GM12878 (cell line): Measurements from ENCODE around the gene TOMM34. TPM values are rescaled to one million over a fixed set of nuclear protein-coding genes. Genes with fewer than 3 reads are reported as not detected.

Source experiments
- BCL11A ChIP-seq: IDR thresholded peaks from 2 replicates; pipeline ENCODE4 v1.6.1; 2011; ENCODE audit warnings: low read depth, low read length
- CHD2 ChIP-seq: IDR thresholded peaks from 2 replicates; pipeline ENCODE4 v1.6.1; 2011; ENCODE audit warnings: low read depth, low read length, improper control_type of control experiment, borderline replicate concordance
- CHD4 ChIP-seq: fragments of 200-600 bp; sonication (generic); IDR thresholded peaks from 2 replicates; pipeline ENCODE4 v1.6.1; 2016; ENCODE audit warnings: mild to moderate bottlenecking
- GABPA ChIP-seq: IDR thresholded peaks from 2 replicates; pipeline ENCODE4 v1.6.1; 2014; ENCODE audit warnings: antibody characterized with exemption, low read depth, mild to moderate bottlenecking, inconsistent platforms
- POLR2AphosphoS5 ChIP-seq: IDR thresholded peaks from 2 replicates; pipeline ENCODE4 v1.6.1; 2011; ENCODE audit warnings: mild to moderate bottlenecking, low read length, inconsistent platforms
- RAD51 ChIP-seq: fragments of 450-650 bp; IDR thresholded peaks from 2 replicates; pipeline ENCODE4 v1.6.1; 2016; ENCODE audit warnings: moderate library complexity, mild to moderate bottlenecking, inconsistent platforms
- RUNX3 ChIP-seq: IDR thresholded peaks from 2 replicates; pipeline ENCODE4 v1.6.1; 2012; ENCODE audit warnings: low read length, inconsistent platforms
- STAT3 ChIP-seq: IDR thresholded peaks from 2 replicates; pipeline ENCODE4 v1.6.1; 2011; ENCODE audit warnings: low read depth, low read length, improper control_type of control experiment
- WRNIP1 ChIP-seq: IDR thresholded peaks from 2 replicates; pipeline ENCODE4 v1.6.1; 2011; ENCODE audit warnings: low read depth, low read length, improper control_type of control experiment, borderline replicate concordance
- ZNF384 ChIP-seq: IDR thresholded peaks from 2 replicates; pipeline ENCODE4 v1.6.1; 2012; ENCODE audit warnings: low read depth, mild to moderate bottlenecking, low read length, improper control_type of control experiment, borderline replicate concordance
- ZZZ3 ChIP-seq: IDR thresholded peaks from 2 replicates; pipeline ENCODE4 v1.6.1; 2011; ENCODE audit warnings: low read depth; ENCODE audit not compliant: control insufficient read depth, insufficient read length
- polyA plus RNA-seq, 11 experiments: library from polyadenylated mRNA; depleted of rRNA in 4 of 11; unstranded in 6 of 11; stranded (reverse) in 5 of 11; fragments of >200 nt; fragmentation: Nextera tagmentation in 4 of 11; fragmentation: Illumina TruSeq in 1 of 11; extraction: Ambion mirVana in 4 of 11; extraction: Trizol in 1 of 11; gene quantifications; 1 replicate in 1 of 11; 2 replicates in 10 of 11; pipeline versions ENCODE4 v1.2.1 to v1.2.3, GENCODE V29; 2011 to 2016; ENCODE audit warnings: inconsistent platforms in 2 of 11, missing spikeins in 2 of 11, low read depth in 1 of 11
- total RNA-seq, 4 experiments: library from RNA; depleted of rRNA in 3 of 4; stranded (reverse); fragments of >200 nt in 3 of 4; fragmentation: Illumina TruSeq in 1 of 4; extraction: Trizol in 1 of 4; gene quantifications; 2 replicates each; pipeline versions ENCODE4 v1.2.1 to v1.2.3, GENCODE V29; 2013 to 2021
- TF ChIP-seq, protein P1 (sequence below): fragments of 450-650 bp; IDR thresholded peaks from 2 replicates; pipeline ENCODE4 v1.6.1; 2017; ENCODE audit warnings: mild to moderate bottlenecking, moderate library complexity
- TF ChIP-seq, protein P2 (sequence below): fragments of 450-650 bp; formaldehyde crosslinking; IDR thresholded peaks from 2 replicates; pipeline ENCODE4 v1.4.0; 2020; ENCODE audit warnings: mild to moderate bottlenecking, moderate library complexity
- TF ChIP-seq, protein P3 (sequence below): IDR thresholded peaks from 2 replicates; pipeline ENCODE4 v1.6.1; 2011; ENCODE audit warnings: borderline replicate concordance, low read depth, mild to moderate bottlenecking, moderate library complexity, mixed read lengths, low read length; ENCODE audit not compliant: insufficient read depth; ENCODE audit errors: extremely low read length
- TF ChIP-seq, protein P4 (sequence below): IDR thresholded peaks from 2 replicates; pipeline ENCODE4 v1.6.1; 2012; ENCODE audit warnings: mild to moderate bottlenecking, low read depth, low read length
- TF ChIP-seq, protein P5 (sequence below): IDR thresholded peaks from 2 replicates; pipeline ENCODE4 v1.6.1; 2012; ENCODE audit warnings: low read depth, low read length, improper control_type of control experiment

TOMM34 gene
- total and polyA plus RNA-seq, 10 of the 15 experiments (the other 5 are each of a cell fraction or from before 2014, with no cell fraction given), result 14.0 to 73.8 (median 43.9) TPM

DNA sequence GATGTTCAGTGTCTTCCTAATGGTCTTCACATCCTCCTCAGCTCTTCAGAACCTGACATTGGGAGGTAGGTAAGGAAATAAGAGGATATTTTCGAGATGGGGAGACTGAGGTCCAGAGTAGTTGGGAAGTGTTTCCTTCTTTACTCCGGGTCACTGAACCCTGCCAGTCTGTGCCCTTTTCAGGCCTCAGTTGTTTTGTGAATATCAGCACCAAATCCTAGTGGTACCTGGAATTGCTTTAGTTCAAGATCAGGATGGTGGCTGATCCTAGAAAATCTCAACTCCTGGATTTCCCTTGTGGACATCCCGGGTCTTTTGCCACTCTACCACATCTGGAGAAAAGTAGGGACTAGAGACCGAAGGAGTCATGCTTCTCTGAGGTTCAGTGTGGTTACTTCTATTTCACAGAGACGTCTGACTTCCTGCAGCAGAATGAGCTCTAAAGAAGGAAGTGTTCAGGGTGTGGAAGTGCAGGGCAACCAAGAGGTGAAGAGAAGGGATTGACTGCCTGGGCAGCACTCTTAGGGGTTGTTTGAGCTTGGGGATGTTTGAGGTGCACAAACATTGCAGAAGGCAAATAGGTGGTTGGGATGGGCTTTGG is 7.1 kb upstream of the TOMM34 start (continued):
- TF ChIP-seq RAD51 (no peak), GABPA (no peak), WRNIP1 (peak; percentile 30), BCL11A (no peak), ZNF384 (no peak), STAT3 (no peak), CHD4 (no peak), RUNX3 (peak; percentile 67; the same call in 1 of the 2 replicates), CHD2 (no peak), POLR2AphosphoS5 (no peak; the same call in 1 of the 2 replicates), ZZZ3 (no peak)
- TF ChIP-seq, protein P1, sequence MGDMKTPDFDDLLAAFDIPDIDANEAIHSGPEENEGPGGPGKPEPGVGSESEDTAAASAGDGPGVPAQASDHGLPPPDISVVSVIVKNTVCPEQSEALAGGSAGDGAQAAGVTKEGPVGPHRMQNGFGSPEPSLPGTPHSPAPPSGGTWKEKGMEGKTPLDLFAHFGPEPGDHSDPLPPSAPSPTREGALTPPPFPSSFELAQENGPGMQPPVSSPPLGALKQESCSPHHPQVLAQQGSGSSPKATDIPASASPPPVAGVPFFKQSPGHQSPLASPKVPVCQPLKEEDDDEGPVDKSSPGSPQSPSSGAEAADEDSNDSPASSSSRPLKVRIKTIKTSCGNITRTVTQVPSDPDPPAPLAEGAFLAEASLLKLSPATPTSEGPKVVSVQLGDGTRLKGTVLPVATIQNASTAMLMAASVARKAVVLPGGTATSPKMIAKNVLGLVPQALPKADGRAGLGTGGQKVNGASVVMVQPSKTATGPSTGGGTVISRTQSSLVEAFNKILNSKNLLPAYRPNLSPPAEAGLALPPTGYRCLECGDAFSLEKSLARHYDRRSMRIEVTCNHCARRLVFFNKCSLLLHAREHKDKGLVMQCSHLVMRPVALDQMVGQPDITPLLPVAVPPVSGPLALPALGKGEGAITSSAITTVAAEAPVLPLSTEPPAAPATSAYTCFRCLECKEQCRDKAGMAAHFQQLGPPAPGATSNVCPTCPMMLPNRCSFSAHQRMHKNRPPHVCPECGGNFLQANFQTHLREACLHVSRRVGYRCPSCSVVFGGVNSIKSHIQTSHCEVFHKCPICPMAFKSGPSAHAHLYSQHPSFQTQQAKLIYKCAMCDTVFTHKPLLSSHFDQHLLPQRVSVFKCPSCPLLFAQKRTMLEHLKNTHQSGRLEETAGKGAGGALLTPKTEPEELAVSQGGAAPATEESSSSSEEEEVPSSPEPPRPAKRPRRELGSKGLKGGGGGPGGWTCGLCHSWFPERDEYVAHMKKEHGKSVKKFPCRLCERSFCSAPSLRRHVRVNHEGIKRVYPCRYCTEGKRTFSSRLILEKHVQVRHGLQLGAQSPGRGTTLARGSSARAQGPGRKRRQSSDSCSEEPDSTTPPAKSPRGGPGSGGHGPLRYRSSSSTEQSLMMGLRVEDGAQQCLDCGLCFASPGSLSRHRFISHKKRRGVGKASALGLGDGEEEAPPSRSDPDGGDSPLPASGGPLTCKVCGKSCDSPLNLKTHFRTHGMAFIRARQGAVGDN, result 0 out of 2 replicates have a peak, but pooled peaks have one; percentile 25
- TF ChIP-seq, protein P2, sequence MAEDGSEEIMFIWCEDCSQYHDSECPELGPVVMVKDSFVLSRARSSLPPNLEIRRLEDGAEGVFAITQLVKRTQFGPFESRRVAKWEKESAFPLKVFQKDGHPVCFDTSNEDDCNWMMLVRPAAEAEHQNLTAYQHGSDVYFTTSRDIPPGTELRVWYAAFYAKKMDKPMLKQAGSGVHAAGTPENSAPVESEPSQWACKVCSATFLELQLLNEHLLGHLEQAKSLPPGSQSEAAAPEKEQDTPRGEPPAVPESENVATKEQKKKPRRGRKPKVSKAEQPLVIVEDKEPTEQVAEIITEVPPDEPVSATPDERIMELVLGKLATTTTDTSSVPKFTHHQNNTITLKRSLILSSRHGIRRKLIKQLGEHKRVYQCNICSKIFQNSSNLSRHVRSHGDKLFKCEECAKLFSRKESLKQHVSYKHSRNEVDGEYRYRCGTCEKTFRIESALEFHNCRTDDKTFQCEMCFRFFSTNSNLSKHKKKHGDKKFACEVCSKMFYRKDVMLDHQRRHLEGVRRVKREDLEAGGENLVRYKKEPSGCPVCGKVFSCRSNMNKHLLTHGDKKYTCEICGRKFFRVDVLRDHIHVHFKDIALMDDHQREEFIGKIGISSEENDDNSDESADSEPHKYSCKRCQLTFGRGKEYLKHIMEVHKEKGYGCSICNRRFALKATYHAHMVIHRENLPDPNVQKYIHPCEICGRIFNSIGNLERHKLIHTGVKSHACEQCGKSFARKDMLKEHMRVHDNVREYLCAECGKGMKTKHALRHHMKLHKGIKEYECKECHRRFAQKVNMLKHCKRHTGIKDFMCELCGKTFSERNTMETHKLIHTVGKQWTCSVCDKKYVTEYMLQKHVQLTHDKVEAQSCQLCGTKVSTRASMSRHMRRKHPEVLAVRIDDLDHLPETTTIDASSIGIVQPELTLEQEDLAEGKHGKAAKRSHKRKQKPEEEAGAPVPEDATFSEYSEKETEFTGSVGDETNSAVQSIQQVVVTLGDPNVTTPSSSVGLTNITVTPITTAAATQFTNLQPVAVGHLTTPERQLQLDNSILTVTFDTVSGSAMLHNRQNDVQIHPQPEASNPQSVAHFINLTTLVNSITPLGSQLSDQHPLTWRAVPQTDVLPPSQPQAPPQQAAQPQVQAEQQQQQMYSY (CRISPR knock-in tag), result no peak
- TF ChIP-seq, protein P3, sequence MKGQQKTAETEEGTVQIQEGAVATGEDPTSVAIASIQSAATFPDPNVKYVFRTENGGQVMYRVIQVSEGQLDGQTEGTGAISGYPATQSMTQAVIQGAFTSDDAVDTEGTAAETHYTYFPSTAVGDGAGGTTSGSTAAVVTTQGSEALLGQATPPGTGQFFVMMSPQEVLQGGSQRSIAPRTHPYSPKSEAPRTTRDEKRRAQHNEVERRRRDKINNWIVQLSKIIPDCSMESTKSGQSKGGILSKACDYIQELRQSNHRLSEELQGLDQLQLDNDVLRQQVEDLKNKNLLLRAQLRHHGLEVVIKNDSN, result no peak
- TF ChIP-seq, protein P4, sequence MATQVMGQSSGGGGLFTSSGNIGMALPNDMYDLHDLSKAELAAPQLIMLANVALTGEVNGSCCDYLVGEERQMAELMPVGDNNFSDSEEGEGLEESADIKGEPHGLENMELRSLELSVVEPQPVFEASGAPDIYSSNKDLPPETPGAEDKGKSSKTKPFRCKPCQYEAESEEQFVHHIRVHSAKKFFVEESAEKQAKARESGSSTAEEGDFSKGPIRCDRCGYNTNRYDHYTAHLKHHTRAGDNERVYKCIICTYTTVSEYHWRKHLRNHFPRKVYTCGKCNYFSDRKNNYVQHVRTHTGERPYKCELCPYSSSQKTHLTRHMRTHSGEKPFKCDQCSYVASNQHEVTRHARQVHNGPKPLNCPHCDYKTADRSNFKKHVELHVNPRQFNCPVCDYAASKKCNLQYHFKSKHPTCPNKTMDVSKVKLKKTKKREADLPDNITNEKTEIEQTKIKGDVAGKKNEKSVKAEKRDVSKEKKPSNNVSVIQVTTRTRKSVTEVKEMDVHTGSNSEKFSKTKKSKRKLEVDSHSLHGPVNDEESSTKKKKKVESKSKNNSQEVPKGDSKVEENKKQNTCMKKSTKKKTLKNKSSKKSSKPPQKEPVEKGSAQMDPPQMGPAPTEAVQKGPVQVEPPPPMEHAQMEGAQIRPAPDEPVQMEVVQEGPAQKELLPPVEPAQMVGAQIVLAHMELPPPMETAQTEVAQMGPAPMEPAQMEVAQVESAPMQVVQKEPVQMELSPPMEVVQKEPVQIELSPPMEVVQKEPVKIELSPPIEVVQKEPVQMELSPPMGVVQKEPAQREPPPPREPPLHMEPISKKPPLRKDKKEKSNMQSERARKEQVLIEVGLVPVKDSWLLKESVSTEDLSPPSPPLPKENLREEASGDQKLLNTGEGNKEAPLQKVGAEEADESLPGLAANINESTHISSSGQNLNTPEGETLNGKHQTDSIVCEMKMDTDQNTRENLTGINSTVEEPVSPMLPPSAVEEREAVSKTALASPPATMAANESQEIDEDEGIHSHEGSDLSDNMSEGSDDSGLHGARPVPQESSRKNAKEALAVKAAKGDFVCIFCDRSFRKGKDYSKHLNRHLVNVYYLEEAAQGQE, result no peak
- TF ChIP-seq, protein P5, sequence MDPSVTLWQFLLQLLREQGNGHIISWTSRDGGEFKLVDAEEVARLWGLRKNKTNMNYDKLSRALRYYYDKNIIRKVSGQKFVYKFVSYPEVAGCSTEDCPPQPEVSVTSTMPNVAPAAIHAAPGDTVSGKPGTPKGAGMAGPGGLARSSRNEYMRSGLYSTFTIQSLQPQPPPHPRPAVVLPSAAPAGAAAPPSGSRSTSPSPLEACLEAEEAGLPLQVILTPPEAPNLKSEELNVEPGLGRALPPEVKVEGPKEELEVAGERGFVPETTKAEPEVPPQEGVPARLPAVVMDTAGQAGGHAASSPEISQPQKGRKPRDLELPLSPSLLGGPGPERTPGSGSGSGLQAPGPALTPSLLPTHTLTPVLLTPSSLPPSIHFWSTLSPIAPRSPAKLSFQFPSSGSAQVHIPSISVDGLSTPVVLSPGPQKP, result no peak
